Choroid plexus epithelial cell (primary cell): ENCODE results near the gene PVALEF.
A peak's percentile ranks its signal among the peaks of the same experiment; 100 is the strongest.

Experiments
- DNase-seq: peaks from one replicate; pipeline ENCODE4 v3.0.0-alpha.2; 2010; ENCODE audit warnings: low read depth
- H3K4me3 ChIP-seq: 2 replicates; pipeline ENCODE4 v1.5.1; 2011; ENCODE audit warnings: low read depth, mild to moderate bottlenecking, control low read depth, low read length, moderate library complexity
- CTCF ChIP-seq: conservative IDR thresholded peaks from 2 replicates; pipeline ENCODE4 v1.5.1; 2011; ENCODE audit warnings: low read depth, mild to moderate bottlenecking, control low read depth, inconsistent platforms, low read length, moderate library complexity

Gene PVALEF

GRCh38 chr17:81188491-81188840 is 23.2 kb downstream of the PVALEF start:
- DNase-seq = no peak
- no peak for TF ChIP-seq CTCF
- no peak overlapping the region for H3K4me3 ChIP-seq

- no peak for DNase-seq
- TF ChIP-seq CTCF = no peak
- H3K4me3 ChIP-seq = no peak overlapping the region
Measured at GRCh38 chr17:81189016-81189415, 23.7 kb downstream of the PVALEF start.

- H3K4me3 ChIP-seq = no peak overlapping the region
- TF ChIP-seq CTCF = peak; percentile 37
- DNase-seq = peak; percentile 21
Measured at GRCh38 chr17:81189670-81190530, 24.6 kb downstream of the PVALEF start.

- H3K4me3 ChIP-seq = no peak overlapping the region
- no peak for DNase-seq
- TF ChIP-seq CTCF = no peak
Measured at GRCh38 chr17:81190591-81190990, 25.3 kb downstream of the PVALEF start.

GRCh38 chr17:81191116-81191515 is 25.8 kb downstream of the PVALEF start:
- TF ChIP-seq CTCF = no peak
- no peak for DNase-seq
- H3K4me3 ChIP-seq = no peak overlapping the region

GRCh38 chr17:81191646-81192045 is 26.3 kb downstream of the PVALEF start:
- H3K4me3 ChIP-seq = no peak overlapping the region
- TF ChIP-seq CTCF = no peak
- DNase-seq = no peak
